OCI-LY3 (cell line): ENCODE data around the gene DTNBP1.

ENCODE experiments used
- EZH2phosphoT487 ChIP-seq: fragments of 200-600 bp; shearing (Covaris generic); IDR thresholded peaks from 2 replicates; pipeline ENCODE4 v1.6.1; 2018; ENCODE audit warnings: antibody characterized with exemption, mixed run types, low read depth
- TF ChIP-seq, protein P1 (sequence below): fragments of 200-600, 300-600 bp; sonication (generic); IDR thresholded peaks from 2 replicates; pipeline ENCODE4 v1.5.1; 2014; ENCODE audit warnings: antibody characterized with exemption, low read length, low read depth

DNA sequence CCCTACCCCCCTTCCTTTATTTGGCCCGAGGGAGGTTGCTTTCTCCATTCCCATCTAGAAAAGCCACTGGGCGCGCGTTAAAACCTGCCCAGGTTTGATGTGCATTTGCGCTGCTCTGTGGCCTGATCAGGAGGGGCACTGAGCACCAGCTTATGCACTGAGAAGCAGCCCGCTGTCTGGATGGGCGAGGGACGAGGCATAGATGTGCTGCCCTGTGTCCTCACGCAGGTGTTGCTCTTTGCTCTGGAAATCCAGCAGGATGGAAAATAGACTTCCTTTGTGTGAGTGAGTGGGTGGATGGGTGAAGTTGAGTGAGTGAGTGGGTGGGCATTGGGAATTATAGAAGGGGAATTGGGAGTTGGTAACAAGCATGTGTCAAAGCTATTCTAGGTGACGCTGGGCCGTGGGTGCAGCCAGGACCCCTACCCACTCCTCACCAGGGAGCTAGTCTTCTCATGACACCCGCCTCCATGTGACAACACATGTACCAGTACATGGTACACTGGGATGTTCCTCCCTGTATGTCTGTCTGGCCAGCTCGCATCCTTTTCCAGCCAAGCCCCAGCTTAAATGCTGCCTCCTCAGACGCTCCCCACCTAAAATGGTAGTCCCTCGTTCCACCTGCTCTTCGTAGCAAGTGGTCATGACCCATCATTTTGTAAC is 162.6 kb downstream of the DTNBP1 start:
- TF ChIP-seq, protein P1, sequence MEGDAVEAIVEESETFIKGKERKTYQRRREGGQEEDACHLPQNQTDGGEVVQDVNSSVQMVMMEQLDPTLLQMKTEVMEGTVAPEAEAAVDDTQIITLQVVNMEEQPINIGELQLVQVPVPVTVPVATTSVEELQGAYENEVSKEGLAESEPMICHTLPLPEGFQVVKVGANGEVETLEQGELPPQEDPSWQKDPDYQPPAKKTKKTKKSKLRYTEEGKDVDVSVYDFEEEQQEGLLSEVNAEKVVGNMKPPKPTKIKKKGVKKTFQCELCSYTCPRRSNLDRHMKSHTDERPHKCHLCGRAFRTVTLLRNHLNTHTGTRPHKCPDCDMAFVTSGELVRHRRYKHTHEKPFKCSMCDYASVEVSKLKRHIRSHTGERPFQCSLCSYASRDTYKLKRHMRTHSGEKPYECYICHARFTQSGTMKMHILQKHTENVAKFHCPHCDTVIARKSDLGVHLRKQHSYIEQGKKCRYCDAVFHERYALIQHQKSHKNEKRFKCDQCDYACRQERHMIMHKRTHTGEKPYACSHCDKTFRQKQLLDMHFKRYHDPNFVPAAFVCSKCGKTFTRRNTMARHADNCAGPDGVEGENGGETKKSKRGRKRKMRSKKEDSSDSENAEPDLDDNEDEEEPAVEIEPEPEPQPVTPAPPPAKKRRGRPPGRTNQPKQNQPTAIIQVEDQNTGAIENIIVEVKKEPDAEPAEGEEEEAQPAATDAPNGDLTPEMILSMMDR = no peak
- TF ChIP-seq EZH2phosphoT487 = no peak
